Adipose tissue (tissue), 3 donors: ENCODE measurements around the gene FBXL7. TPM values are rescaled to one million over a fixed set of nuclear protein-coding genes. Genes with fewer than 3 reads are reported as not detected.

Experiments used
- H3K27ac ChIP-seq: one replicate; pipeline ENCODE4 v1.5.1; 2013; ENCODE audit warnings: low read depth, low read length
- WGBS, 3 donors: extraction: QIAGEN DNeasy Blood & Tissue Kit; methylation state at CpG; one replicate each; pipeline ENCODE4 v1.1.7; 2013; 5-methylcytosine and 5-hydroxymethylcytosine counted together
- polyA plus RNA-seq, 3 donors: library from polyadenylated mRNA; stranded (reverse); fragments of 200-250 nt; gene quantifications; one replicate each; pipeline ENCODE4 v1.2.3, GENCODE V29; 2013
- donor health status: healthy with polysubstance abuse.
- donor health status: Bipolar disorder and iron deficiency.
- donor health status: healthy.

Gene FBXL7
- polyA plus RNA-seq, 3 donors = 1.2 to 16.4 (median 8.4) TPM

- no peak overlapping the region for H3K27ac ChIP-seq
- 81 to 94% (median 86%) methylated on average over 3 of the region's 3 CpGs for WGBS, 3 donors
These were observed 28.5 kb downstream of the FBXL7 start for GRCh38 chr5:15528476-15528875.

- no peak overlapping the region for H3K27ac ChIP-seq
These were observed 29.0 kb downstream of the FBXL7 start for GRCh38 chr5:15529013-15529412.

GRCh38 chr5:15529821-15530220 lies 29.8 kb downstream of the FBXL7 start:
- 65 to 78% (median 71%) methylated on average over 2 of the region's 2 CpGs for WGBS, 3 donors
- no peak overlapping the region for H3K27ac ChIP-seq

More at GRCh38 chr5:15529013-15529412, 29.0 kb downstream of the FBXL7 start:
- WGBS, 3 donors = 82 to 91% (median 91%) methylated on average over 5 of the region's 5 CpGs

GRCh38 chr5:15533129-15533893 lies 33.3 kb downstream of the FBXL7 start:
- no peak overlapping the region for H3K27ac ChIP-seq
- 53 to 62% (median 60%) methylated on average over 5 of the region's 5 CpGs for WGBS, 3 donors

- 80 to 95% (median 89%) methylated on average over 4 of the region's 4 CpGs for WGBS, 3 donors
- H3K27ac ChIP-seq = no peak overlapping the region
These were observed 36.0 kb downstream of the FBXL7 start for GRCh38 chr5:15535938-15536337.

- WGBS, 3 donors = 40 to 63% (median 60%) methylated on average over 2 of the region's 2 CpGs
- H3K27ac ChIP-seq = no peak overlapping the region
These were observed 38.5 kb downstream of the FBXL7 start for GRCh38 chr5:15538516-15538915.

- 36 to 93% (median 89%) methylated on average over 2 of the region's 2 CpGs for WGBS, 3 donors
These were observed 40.0 kb downstream of the FBXL7 start for GRCh38 chr5:15539951-15540350.

GRCh38 chr5:15544039-15544438 lies 44.1 kb downstream of the FBXL7 start:
- WGBS, 3 donors = 73 to 78% (median 73%) methylated on average over 4 of the region's 4 CpGs
- no peak overlapping the region for H3K27ac ChIP-seq

More at GRCh38 chr5:15539951-15540350, 40.0 kb downstream of the FBXL7 start:
- H3K27ac ChIP-seq = no peak overlapping the region

- 70 to 91% (median 86%) methylated on average over 2 of the region's 2 CpGs for WGBS, 3 donors
- no peak overlapping the region for H3K27ac ChIP-seq
These were observed 45.1 kb downstream of the FBXL7 start for GRCh38 chr5:15545082-15545481.

- no peak overlapping the region for H3K27ac ChIP-seq
- WGBS, 3 donors = 69 to 94% (median 76%) methylated on average over 4 of the region's 4 CpGs
These were observed 47.4 kb downstream of the FBXL7 start for GRCh38 chr5:15547261-15547839.

GRCh38 chr5:15549961-15550360 lies 50.0 kb downstream of the FBXL7 start:
- H3K27ac ChIP-seq = no peak overlapping the region
- 66 to 79% (median 68%) methylated on average over 1 of the region's 1 CpG for WGBS, 3 donors

- no peak overlapping the region for H3K27ac ChIP-seq
- 54 to 62% (median 60%) methylated on average over 4 of the region's 4 CpGs for WGBS, 3 donors
These were observed 50.6 kb downstream of the FBXL7 start for GRCh38 chr5:15550502-15551112.

GRCh38 chr5:15551113-15551504 lies 51.1 kb downstream of the FBXL7 start:
- H3K27ac ChIP-seq = no peak overlapping the region
- WGBS, 3 donors = 55 to 69% (median 65%) methylated on average over 4 of the region's 4 CpGs

GRCh38 chr5:15554542-15554941 lies 54.6 kb downstream of the FBXL7 start:
- H3K27ac ChIP-seq = no peak overlapping the region
- 48 to 78% (median 77%) methylated on average over 1 of the region's 1 CpG for WGBS, 3 donors

- 71 to 96% (median 95%) methylated on average over 5 of the region's 5 CpGs for WGBS, 3 donors
- no peak overlapping the region for H3K27ac ChIP-seq
These were observed 55.2 kb downstream of the FBXL7 start for GRCh38 chr5:15555176-15555575.

- whole genome bisulfite sequencing, 3 donors = 72 to 79% (median 78%) methylated on average over 2 of the region's 2 CpGs
- H3K27ac ChIP-seq = no peak overlapping the region
These were observed 58.3 kb downstream of the FBXL7 start for GRCh38 chr5:15558240-15558639.

GRCh38 chr5:15558681-15559080 lies 58.7 kb downstream of the FBXL7 start:
- H3K27ac ChIP-seq = no peak overlapping the region
- WGBS, 3 donors = 38 to 84% (median 81%) methylated on average over 4 of the region's 4 CpGs

- no peak overlapping the region for H3K27ac ChIP-seq
- WGBS, 3 donors = 61 to 81% (median 80%) methylated on average over 3 of the region's 3 CpGs
These were observed 60.4 kb downstream of the FBXL7 start for GRCh38 chr5:15560421-15560820.

GRCh38 chr5:15564523-15564922 lies 64.5 kb downstream of the FBXL7 start:
- WGBS, 3 donors = 74 to 85% (median 80%) methylated on average over 4 of the region's 4 CpGs
- H3K27ac ChIP-seq = no peak overlapping the region
